GM12891 (cell line): ENCODE measurements around the gene INPP4A. TPM values are rescaled to one million over a fixed set of nuclear protein-coding genes. Genes with fewer than 3 reads are reported as not detected.
A peak's percentile ranks its signal among the peaks of the same experiment; 100 is the strongest.
"Not testable (repeated sequence)": the region's sequence is repeated elsewhere in the genome, so short reads cannot be mapped to it uniquely, and the experiment has no call there.

Source experiments
- DNase-seq: peaks from one replicate; pipeline ENCODE4 v3.0.0; 2011; ENCODE audit warnings: low spot score; ENCODE audit not compliant: insufficient read length
- FAIRE-seq: peaks from 2 replicates; lab custom pipeline; 2011; peaks lifted over from hg19 to GRCh38; lab: Jason Lieb, UNC
- PAX5 ChIP-seq: IDR thresholded peaks from 2 replicates; pipeline ENCODE4 v1.6.1; 2011; ENCODE audit warnings: low read length, moderate library complexity, mild to moderate bottlenecking; ENCODE audit not compliant: insufficient read depth, severe bottlenecking
- POLR2A ChIP-seq: IDR thresholded peaks from 2 replicates; pipeline ENCODE4 v1.6.1; 2011; ENCODE audit warnings: low read depth, low read length, control low read depth
- POLR2AphosphoS5 ChIP-seq: IDR thresholded peaks from 2 replicates; pipeline ENCODE4 v1.6.1; 2011; ENCODE audit warnings: low read depth, low read length, control low read depth
- POU2F2 ChIP-seq: IDR thresholded peaks from 2 replicates; pipeline ENCODE4 v1.6.1; 2011; ENCODE audit warnings: low read depth, mild to moderate bottlenecking, control low read depth, low read length, moderate library complexity
- SPI1 ChIP-seq: IDR thresholded peaks from 2 replicates; pipeline ENCODE4 v1.6.1; 2011; ENCODE audit warnings: low read depth, low read length, control low read depth
- TAF1 ChIP-seq: IDR thresholded peaks from 2 replicates; pipeline ENCODE4 v1.6.1; 2011; ENCODE audit warnings: low read depth, low read length, control low read depth
- polyA plus RNA-seq: library from polyadenylated mRNA; unstranded; fragments of >200 nt; gene quantifications from one replicate; pipeline ENCODE4 v1.2.1, GENCODE V29; 2012; ENCODE audit warnings: low read depth, missing spikeins, inconsistent platforms; ENCODE audit not compliant: missing spikeins

The INPP4A gene
- 16.5 TPM for polyA plus RNA-seq

DNA sequence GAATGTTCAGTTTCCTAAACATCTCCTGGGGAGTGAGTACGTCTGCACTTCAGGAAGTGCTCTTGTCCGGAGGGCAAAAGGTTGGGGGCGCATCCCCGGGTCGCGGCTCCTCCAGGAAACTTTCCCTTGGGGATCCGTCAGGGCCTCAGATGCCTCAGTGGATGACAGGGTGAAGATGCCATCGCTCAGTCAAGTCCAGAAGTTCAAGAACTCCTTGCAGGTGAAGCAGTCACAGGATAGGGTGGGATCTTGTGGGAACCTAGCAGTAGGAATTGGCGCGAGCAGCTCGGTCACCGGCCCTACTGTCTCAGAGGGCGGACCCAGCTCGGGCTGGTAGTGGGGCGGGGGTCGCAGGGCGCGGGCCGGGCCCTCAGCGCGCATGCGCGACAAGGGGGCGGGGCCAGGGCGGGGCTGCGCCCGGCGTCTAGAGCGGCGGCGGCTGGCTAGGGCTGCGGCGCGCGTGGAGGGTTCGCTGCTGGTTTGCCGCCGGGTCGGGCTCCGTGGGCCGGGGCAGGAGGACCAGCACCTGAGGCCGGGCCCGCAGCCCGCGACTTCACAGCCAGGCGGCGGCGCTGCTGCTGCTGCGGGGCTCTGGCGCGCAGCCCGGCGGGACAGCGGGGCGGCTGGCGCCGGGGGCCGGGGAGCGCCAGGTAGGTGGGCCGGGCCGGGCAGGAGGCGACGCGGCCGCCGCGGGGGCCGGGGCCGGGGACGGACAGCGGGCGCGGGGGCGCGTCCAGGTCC, at the start of gene INPP4A:
TSS of gene INPP4A (plus strand) at position 423 of the 741 bp plus-strand sequence. CDS start 75,191 bp downstream, outside the sequence.
- peak; percentile 93 for FAIRE-seq
- TF ChIP-seq POU2F2: no peak
- TF ChIP-seq POLR2A: no peak
- 0 out of 2 replicates have a peak, but pooled peaks have one; percentile 1 for TF ChIP-seq POLR2AphosphoS5
- DNase-seq: peak; percentile 82

DNA sequence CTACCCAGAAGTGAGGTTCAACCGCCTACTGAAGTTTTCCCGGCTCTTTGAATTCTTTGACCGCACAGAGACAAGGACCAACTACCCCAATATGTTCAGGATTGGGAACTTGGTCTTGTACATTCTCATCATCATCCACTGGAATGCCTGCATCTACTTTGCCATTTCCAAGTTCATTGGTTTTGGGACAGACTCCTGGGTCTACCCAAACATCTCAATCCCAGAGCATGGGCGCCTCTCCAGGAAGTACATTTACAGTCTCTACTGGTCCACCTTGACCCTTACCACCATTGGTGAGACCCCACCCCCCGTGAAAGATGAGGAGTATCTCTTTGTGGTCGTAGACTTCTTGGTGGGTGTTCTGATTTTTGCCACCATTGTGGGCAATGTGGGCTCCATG, 48.7 kb upstream of the INPP4A start:
- DNase-seq (no peak), FAIRE-seq (no peak)
- TF ChIP-seq PAX5: no peak

DNA sequence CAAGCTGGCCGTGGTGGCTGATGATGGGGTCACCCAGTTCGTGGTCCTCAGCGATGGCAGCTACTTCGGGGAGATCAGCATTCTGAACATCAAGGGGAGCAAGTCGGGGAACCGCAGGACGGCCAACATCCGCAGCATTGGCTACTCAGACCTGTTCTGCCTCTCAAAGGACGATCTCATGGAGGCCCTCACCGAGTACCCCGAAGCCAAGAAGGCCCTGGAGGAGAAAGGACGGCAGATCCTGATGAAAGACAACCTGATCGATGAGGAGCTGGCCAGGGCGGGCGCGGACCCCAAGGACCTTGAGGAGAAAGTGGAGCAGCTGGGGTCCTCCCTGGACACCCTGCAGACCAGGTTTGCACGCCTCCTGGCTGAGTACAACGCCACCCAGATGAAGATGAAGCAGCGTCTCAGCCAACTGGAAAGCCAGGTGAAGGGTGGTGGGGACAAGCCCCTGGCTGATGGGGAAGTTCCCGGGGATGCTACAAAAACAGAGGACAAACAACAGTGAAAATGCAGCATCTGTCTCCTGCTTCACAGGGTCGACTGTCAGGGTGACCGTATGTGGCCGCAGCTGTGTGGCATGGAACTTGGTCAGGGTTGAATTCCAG, 47.8 kb upstream of the INPP4A start:
- no peak for TF ChIP-seq PAX5
- no peak for TF ChIP-seq POLR2AphosphoS5
- no peak for TF ChIP-seq POU2F2
- no peak for TF ChIP-seq POLR2A
- TF ChIP-seq SPI1: no peak
- no peak for TF ChIP-seq TAF1
- DNase-seq: no peak
- FAIRE-seq: no peak

DNA sequence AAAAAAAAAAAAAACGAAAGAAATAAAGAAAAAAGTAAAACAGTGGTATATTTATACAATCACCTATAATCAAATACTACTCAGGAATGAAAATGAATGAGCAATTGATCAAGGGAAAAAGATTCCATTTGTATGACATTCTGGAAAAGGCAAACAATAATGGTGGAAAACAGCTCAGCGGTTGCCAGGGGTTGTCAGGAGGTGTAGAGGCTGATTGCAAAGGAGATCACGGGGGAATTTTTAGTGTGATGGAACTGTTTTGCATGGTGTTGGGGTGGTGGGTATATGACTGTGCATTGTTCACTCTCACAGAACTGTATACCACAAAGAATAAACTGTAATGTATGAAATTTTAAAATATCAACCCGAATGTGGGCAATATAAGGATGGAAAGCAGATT, 45.5 kb upstream of the INPP4A start:
- DNase-seq (no peak), FAIRE-seq (no peak)
- no peak for TF ChIP-seq PAX5
- TF ChIP-seq SPI1: no peak
- TF ChIP-seq POLR2A: no peak
- TF ChIP-seq POLR2AphosphoS5: no peak
- TF ChIP-seq POU2F2: no peak
- no peak for TF ChIP-seq TAF1

DNA sequence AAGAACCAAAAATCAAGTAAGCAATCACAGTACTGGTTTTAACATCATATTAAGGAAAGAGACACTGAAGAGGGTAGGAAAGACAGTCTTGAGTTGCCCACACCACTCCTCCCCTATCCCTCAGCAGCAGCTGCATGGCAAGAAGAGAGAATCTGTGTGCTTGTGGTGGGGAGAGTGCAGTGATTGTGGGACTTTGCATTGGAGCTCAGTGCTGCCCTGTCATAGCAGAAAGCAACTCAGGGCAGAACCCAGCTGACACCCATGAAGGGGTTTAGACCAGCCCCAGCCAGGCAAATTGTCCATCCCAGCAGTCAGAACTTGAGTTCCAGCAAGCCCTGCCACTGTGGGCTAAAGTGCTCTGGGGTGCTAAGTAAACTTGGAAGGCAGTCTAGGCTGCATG, 40.8 kb upstream of the INPP4A start:
- DNase-seq (no peak), FAIRE-seq (no peak)
- TF ChIP-seq SPI1 (no peak), POU2F2 (no peak), POLR2A (no peak), TAF1 (no peak), POLR2AphosphoS5 (no peak), PAX5 (no peak)

DNA sequence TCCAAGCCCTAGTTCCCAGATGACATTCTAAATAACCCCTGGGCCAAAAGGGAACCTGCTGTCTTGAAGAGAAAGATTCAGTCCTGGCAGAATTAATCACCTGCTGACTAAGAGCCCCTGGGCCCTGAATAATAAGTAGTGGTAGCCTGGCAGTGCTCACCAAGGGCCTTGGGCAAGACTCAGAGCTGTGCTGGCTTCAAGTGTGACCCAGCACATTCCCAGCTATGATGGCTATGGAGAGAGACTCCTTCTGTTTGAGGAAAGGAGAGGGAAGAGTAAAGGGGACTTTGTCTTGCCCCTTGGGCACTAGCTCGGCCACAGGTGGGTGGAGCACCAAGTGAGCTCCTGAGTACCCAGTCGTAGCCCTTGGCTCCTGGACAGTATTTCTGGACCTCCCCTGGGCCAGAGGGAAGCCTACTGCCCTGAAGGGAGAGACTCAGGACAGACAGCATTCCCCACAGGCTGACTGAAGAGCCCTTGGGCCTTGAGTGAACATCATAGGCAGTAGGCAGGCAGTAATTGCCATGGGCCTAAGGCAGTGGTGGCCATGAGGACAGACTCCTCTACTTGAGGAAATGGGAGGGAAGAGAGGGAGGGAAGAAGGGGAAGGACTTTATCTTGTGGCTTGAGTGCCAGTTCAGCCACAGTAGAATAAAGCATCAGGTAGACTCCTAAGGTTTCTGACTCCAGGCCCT, 40.0 kb upstream of the INPP4A start:
- FAIRE-seq (no peak), DNase-seq (no peak)
- no peak for TF ChIP-seq POLR2A
- no peak for TF ChIP-seq PAX5
- TF ChIP-seq SPI1: no peak
- TF ChIP-seq POU2F2: no peak
- no peak for TF ChIP-seq TAF1
- no peak for TF ChIP-seq POLR2AphosphoS5

DNA sequence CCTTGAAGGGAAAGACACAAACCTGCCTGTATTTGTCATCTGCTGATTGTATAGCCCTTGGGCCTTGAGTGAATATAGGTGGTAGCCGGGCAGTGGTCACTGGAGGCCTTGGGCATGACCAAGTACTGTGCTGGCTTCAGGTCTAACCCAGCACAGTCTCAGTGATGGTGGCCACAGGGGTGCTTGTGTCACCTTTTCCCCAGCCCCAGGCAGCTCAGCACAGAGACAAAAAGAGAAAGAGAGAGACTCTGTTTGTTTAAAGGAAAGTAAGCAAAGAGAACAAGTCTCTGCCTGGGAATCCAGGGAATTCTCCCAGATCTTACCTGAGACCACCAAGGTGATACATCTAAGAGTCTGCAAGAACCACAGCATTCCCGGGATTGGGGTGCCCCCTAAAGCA, 39.4 kb upstream of the INPP4A start:
- FAIRE-seq (no peak), DNase-seq (no peak)
- TF ChIP-seq SPI1: no peak
- TF ChIP-seq POLR2A: no peak
- no peak for TF ChIP-seq POLR2AphosphoS5
- TF ChIP-seq TAF1: no peak
- TF ChIP-seq POU2F2: no peak
- no peak for TF ChIP-seq PAX5

DNA sequence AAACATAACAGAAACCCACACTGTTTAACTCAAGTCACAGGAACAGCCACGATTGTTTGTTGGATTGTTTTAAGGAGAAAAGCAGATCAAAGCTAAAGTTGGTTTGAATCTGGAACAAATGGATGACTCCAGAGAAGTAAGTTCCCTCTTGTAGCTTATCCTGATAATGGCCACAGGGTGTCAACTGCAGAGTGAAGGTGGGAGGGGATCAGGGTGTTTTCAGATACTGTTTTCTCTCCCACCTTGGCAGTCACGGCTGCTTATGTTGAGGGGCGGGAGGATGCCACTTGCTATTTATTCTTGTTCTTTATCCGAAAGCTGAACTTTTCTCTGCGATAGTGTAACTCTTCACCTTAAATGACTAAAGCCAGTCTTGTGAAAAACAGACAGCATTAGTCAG, 36.5 kb upstream of the INPP4A start:
- DNase-seq: no peak
- FAIRE-seq: no peak
- no peak for TF ChIP-seq PAX5
- TF ChIP-seq TAF1: no peak
- no peak for TF ChIP-seq SPI1
- TF ChIP-seq POU2F2: no peak
- TF ChIP-seq POLR2AphosphoS5: no peak
- no peak for TF ChIP-seq POLR2A

DNA sequence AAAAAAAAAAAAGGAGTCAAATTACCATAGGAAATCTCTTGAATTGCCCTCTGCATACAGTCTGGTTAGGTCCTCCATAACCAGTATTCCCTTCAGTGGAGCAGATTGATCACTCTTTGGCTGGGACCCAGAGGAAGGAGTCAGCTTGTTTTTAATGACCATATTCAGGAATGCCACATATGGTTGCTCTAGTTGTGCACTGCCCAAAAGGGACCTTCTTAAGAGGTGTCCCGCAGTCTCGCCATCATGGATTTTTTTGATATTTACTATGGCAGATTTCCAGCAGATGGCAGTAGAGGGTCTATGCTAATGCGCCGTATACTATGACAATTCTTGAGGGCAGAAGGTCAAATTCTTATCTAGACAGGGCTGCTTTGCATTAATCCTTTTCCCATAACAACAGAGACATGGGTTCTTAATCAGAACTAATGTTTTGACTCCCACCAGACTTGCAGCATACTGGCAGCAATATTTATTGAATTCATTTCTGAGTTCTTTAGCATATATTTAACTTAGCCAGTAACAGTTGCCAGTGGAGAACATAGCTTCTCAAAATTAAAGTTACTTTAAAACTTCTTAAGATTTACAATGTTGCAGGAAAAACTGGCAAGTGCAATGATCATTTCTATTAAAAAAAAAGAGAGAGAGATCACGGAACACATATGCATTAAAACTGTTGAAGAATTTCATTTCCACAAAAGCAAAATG, 31.8 kb upstream of the INPP4A start:
- DNase-seq (no peak), FAIRE-seq (peak; percentile 84)
- TF ChIP-seq POLR2AphosphoS5 (no peak), POU2F2 (peak; percentile 87), PAX5 (no peak), TAF1 (no peak), POLR2A (no peak)

DNA sequence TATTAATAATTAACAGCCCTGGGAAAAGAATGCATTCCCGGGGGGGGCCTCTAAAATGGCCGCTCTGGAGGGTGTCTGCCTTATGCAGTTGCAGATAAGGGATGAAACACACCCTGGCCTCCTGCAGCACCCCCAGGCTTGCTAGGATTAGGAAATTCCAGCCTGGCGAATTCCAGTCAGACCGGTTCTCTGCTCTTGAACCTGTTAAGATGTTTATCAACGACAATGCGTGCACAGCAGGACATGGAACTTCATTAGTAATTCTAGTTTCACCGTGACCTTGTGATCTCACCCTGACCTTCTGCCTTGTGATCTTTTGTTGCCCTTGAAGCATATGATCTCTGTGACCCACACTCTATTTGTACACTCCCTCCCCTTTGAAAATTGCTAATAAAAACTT, 30.4 kb upstream of the INPP4A start:
- not testable (repeated sequence) for DNase-seq, FAIRE-seq

DNA sequence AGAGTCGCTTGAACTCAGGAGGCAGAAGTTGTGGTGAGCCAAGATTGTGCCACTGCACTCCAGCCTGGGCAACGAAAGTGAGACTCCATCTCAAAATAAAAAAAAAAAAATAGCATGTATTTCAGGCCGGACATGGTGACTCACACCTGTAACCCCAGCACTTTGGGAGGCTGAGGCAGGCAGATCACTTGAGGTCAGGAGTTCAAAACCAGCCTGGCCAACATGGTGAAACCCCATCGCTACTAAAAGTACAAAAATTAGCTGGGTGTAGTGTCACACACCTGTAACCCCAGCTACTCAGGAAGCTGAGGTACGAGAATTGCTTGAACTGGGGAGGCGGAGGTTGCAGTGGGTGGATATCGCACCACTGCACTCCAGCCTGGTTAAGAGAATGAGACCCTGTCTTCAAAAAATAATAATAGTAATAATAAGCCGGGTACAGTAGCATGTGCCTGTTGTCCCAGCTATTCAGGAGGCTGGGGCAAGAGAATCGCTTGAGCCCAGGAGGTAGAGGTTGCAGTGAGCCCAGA, 28.9 kb upstream of the INPP4A start:
- DNase-seq, FAIRE-seq: not testable (repeated sequence)
